NT2/D1 (cell line): ENCODE measurements around the gene ZNF689.

ENCODE experiments used
- DNase-seq: peaks from one replicate; pipeline ENCODE4 v3.0.0-alpha.2; 2011; ENCODE audit warnings: low read depth, low spot score
- H3K27me3 ChIP-seq: 2 replicates; pipeline ENCODE4 v1.6.0; 2011; ENCODE audit warnings: mild to moderate bottlenecking; ENCODE audit not compliant: insufficient read length, insufficient read depth
- H3K36me3 ChIP-seq: 2 replicates; pipeline ENCODE4 v1.6.1; 2011; ENCODE audit warnings: mild to moderate bottlenecking, low read length, mixed read lengths; ENCODE audit not compliant: insufficient read depth, insufficient read length
- H3K4me1 ChIP-seq: 2 replicates; pipeline ENCODE4 v1.5.1; 2011; ENCODE audit not compliant: insufficient read depth, insufficient read length
- H3K4me3 ChIP-seq: 2 replicates; pipeline ENCODE4 v1.5.1; 2011; ENCODE audit warnings: low read depth; ENCODE audit not compliant: insufficient read length
- H3K9ac ChIP-seq: 2 replicates; pipeline ENCODE4 v1.6.0; 2011; ENCODE audit warnings: low read depth; ENCODE audit not compliant: insufficient read length
- H3K9me3 ChIP-seq: 2 replicates; pipeline ENCODE4 v1.5.1; 2011; ENCODE audit warnings: mild to moderate bottlenecking, low read length; ENCODE audit not compliant: insufficient read depth
- SUZ12 ChIP-seq: IDR thresholded peaks from 2 replicates; pipeline ENCODE4 v1.6.1; 2011; ENCODE audit not compliant: insufficient read length, insufficient read depth; ENCODE audit errors: extremely low read depth
- YY1 ChIP-seq: IDR thresholded peaks from 2 replicates; pipeline ENCODE4 v1.6.1; 2011; ENCODE audit not compliant: insufficient read length, insufficient read depth
- ZNF274 ChIP-seq: IDR thresholded peaks from 2 replicates; pipeline ENCODE4 v1.6.1; 2011; ENCODE audit warnings: mild to moderate bottlenecking, low read depth, low read length

Gene ZNF689

DNA sequence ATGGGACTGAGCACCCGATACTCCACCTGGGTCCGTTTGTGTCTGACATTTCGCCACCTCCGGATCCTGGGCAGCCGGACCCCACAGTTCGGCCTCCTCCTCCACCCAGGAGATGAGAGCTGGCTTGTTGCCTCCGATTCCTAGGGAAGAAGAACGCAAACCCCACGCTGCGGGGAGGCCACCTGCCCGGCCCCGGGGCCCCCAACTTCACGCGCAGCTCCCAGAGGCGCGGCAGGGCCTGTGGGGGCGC is 52.6 kb downstream of the ZNF689 start:
- no peak for DNase-seq
- Histone ChIP-seq H3K4me1 (peaks cover 18% of the 10 kb centered on the region), H3K36me3 (peaks cover 39% of the 10 kb centered on the region), H3K4me3 (peak overlapping the region; percentile 89), H3K9ac (peak overlapping the region; percentile 94), H3K27me3 (no peaks in the 10 kb centered on the region), H3K9me3 (no peaks in the 10 kb centered on the region)
- TF ChIP-seq YY1 (no peak), SUZ12 (no peak), ZNF274 (no peak)

DNA sequence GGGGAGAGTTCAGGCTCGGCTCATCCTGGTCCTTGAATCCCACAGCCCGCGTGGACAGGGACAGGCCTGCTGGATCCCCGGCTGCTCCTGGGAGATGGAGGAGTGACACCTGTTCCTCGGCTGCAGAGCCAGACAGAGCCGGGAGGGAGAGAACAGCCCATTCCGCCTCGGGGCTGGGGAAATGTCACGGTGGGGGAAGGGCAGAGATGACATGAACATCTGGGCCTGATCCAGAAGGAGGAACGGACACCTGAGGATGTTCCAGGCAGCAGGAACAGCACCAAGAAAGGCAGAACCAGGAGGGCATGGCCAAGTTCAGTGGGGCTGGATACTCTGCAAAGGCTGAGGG is 54.1 kb downstream of the ZNF689 start:
- Histone ChIP-seq H3K4me3 (no peak overlapping the region), H3K4me1 (peaks cover 19% of the 10 kb centered on the region), H3K27me3 (no peaks in the 10 kb centered on the region), H3K9me3 (no peaks in the 10 kb centered on the region), H3K36me3 (peaks cover 42% of the 10 kb centered on the region), H3K9ac (peak overlapping the region; percentile 64)
- DNase-seq = no peak
- TF ChIP-seq ZNF274 (no peak), YY1 (no peak), SUZ12 (no peak)

DNA sequence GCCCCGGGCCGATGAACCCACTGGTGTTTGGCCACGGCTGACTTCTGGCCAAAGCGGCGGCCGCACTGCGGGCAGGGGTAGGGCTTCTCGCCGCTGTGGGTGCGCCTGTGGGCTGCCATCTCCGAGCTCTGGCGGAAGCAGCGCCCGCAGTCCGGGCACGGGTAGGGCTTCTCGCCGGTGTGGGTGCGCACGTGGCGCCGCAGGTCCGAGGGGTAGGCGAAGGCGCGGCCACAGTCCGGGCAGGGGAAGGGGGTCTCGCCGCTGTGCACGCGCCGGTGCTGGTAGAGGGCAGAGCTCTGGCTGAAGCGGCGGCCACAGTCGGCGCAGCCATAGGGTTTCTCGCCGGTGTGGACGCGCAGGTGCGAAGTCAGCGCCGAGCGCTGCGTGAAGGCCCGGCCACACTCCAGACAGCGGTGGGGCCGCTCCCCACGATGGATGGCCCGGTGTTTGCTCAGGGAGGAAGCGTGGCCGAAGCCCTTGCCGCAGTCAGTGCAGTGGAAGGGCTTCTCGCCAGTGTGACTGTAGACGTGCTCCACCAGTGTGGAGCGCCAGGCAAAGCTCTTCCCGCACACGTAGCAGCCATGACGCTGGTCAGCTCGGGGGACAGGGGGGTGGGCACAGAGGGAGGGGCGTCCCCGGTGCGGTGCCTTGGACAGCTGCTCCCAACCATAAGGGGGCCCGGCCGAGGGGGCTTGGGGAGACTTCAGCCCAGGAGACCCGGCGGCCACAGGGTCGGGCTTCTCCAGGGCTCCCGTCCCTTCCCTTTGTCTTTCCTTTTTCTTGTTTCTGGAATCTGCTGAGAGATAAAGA is 54.7 kb downstream of the ZNF689 start:
- no peak for TF ChIP-seq SUZ12
- TF ChIP-seq YY1 = no peak
- TF ChIP-seq ZNF274 = no peak
- peak overlapping the region; percentile 64 for H3K9ac ChIP-seq
- peaks cover 19% of the 10 kb centered on the region for H3K4me1 ChIP-seq
- no peaks in the 10 kb centered on the region for H3K27me3 ChIP-seq
- DNase-seq = no peak
- peaks cover 42% of the 10 kb centered on the region for H3K36me3 ChIP-seq
- no peak overlapping the region for H3K4me3 ChIP-seq
- no peaks in the 10 kb centered on the region for H3K9me3 ChIP-seq

DNA sequence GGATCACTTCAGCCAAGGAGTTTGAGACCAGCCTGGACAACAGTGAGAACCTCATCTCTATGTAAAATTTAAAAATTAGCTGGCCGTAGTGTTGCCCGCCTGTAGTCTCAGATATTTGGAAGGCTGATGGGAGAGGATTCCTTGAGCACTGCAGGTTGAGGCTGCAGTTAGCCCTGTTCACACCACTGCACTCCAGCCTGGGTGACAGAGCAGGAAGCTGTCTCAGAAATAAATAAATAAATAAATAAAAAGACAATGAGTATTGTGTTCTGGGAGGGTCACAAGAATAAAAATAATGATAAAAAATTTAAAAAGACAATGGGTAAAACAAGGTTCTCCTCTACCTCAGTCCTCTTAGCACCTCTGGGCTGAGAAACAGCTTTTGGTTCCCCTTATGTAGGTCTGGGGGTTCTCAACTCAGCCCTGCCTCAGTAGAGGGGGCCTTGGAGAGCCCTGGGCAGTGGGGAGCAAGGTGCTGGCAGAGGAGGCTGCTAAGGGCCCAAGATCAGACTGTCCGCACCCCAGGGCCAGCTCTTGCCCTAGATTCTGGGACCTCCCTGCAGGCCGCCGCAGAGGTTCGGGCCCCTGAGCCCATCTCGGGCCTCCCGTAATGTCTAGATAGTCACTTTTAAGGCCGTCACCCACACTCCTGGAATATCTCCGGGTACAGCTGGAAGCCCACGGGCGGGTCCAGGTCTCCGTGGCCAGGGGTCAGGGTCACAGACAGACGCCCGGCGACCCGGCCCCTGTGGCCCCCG is 55.5 kb downstream of the ZNF689 start:
- Histone ChIP-seq H3K4me1 (peaks cover 19% of the 10 kb centered on the region), H3K9ac (no peak overlapping the region), H3K36me3 (peaks cover 42% of the 10 kb centered on the region), H3K4me3 (no peak overlapping the region), H3K9me3 (no peaks in the 10 kb centered on the region), H3K27me3 (no peaks in the 10 kb centered on the region)
- no peak for DNase-seq
- TF ChIP-seq YY1 = no peak
- no peak for TF ChIP-seq ZNF274
- no peak for TF ChIP-seq SUZ12

DNA sequence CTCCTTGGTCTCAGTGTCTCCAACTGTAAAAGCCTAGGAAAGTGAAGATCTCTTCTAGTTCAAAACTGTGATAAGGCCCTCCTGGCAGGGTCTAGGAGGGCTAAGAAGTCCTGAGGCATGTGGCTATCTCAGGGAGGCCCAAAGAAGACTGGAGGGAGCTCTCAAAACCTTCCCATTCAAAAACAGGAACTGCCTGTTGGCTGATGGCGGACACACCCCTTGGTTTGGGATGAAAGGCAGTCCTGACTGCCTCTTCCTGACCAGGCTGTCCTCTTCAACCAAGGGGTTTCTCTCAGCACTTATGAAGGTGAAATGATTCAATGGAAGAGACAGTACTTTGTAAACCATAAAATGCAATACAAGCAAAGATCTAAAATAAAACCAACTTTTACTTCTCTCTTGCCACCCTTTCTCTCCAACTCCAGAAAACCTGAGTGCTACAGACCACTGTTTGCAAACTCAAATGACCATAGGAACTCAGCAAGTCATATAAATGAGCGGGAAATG is 56.7 kb downstream of the ZNF689 start:
- Histone ChIP-seq H3K4me3 (no peak overlapping the region), H3K9ac (no peak overlapping the region), H3K36me3 (peaks cover 42% of the 10 kb centered on the region), H3K27me3 (no peaks in the 10 kb centered on the region), H3K4me1 (peaks cover 25% of the 10 kb centered on the region), H3K9me3 (no peaks in the 10 kb centered on the region)
- DNase-seq = no peak
- no peak for TF ChIP-seq SUZ12
- TF ChIP-seq YY1 = no peak
- no peak for TF ChIP-seq ZNF274

DNA sequence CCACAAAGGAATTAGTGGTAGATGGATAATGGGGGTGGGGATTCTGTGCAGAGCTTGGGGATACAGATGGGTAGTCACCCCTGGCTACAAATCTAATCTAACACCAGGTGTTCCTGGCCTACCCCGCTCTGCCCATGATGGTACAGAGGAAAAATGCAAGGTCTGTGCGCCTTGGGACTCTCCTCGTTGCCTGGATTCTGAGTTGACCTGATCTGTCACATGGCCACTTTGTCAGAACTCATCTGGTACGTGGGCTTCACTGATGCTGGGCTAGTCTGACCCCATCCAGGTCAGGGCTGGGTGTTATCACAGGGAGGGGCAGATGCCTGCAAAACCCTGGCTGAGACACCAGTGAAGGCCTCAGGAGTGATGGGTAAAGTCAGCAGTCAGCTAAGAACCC is 57.2 kb downstream of the ZNF689 start:
- Histone ChIP-seq H3K9ac (no peak overlapping the region), H3K27me3 (no peaks in the 10 kb centered on the region), H3K9me3 (no peaks in the 10 kb centered on the region), H3K4me1 (peaks cover 26% of the 10 kb centered on the region), H3K4me3 (no peak overlapping the region), H3K36me3 (peaks cover 42% of the 10 kb centered on the region)
- TF ChIP-seq YY1 (no peak), ZNF274 (no peak), SUZ12 (no peak)
- no peak for DNase-seq
